GM23338 (cell line): ENCODE results near the gene KRT1.

Source experiments
- POLR2AphosphoS5 ChIP-seq: IDR thresholded peaks from 2 replicates; pipeline ENCODE4 v1.6.1; 2016; ENCODE audit warnings: antibody characterized with exemption, low read depth
- ZNF114 ChIP-seq: fragments of 250-450 bp; sonication (Bioruptor Pico); IDR thresholded peaks from 2 replicates; pipeline ENCODE4 v1.5.0; 2020; ENCODE audit warnings: mild to moderate bottlenecking, moderate library complexity
- TF ChIP-seq, protein P1 (sequence below): fragments of 250-450 bp; sonication (Bioruptor Pico); IDR thresholded peaks from 2 replicates; pipeline ENCODE4 v1.5.0; 2020; ENCODE audit warnings: mild to moderate bottlenecking, moderate library complexity
- TF ChIP-seq, protein P2 (sequence below), 2 experiments: fragments of 200-600 bp in 1 of 2; sonication (generic) in 1 of 2; conservative IDR thresholded peaks; 2 replicates each; pipeline versions ENCODE4 v1.5.1 to v1.6.1; 2016 to 2017; ENCODE audit warnings: antibody characterized with exemption in 2 of 2, low read depth in 2 of 2, mild to moderate bottlenecking in 2 of 2, moderate library complexity in 1 of 2
- TF ChIP-seq, protein P3 (sequence below): IDR thresholded peaks from one replicate; pipeline ENCODE4 v1.6.1; 2018; ENCODE audit warnings: antibody characterized with exemption; ENCODE audit not compliant: unreplicated experiment
- TF ChIP-seq, protein P4 (sequence below): IDR thresholded peaks from 2 replicates; pipeline ENCODE4 v1.6.1; 2016; ENCODE audit warnings: antibody characterized with exemption

DNA sequence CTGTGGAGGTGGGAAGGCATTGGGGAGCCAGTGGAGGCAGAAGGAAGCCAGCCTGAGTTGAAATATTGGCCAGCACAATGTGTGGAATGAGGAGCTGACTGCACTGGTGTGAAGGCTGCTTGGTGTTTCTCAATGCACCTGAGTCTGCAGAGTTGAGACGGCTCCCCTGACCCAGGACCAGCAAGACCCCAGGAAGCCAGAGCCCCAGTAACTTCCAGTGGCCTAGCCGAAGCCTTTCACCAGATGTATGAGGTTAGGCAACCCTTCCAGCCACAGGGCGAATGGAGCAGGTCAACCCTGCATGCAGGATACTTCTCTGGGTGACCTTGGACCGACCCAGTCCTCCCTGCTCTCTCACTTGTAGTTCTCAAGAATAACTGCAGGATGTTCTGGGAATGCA is 48.9 kb downstream of the KRT1 start:
- TF ChIP-seq, protein P1, sequence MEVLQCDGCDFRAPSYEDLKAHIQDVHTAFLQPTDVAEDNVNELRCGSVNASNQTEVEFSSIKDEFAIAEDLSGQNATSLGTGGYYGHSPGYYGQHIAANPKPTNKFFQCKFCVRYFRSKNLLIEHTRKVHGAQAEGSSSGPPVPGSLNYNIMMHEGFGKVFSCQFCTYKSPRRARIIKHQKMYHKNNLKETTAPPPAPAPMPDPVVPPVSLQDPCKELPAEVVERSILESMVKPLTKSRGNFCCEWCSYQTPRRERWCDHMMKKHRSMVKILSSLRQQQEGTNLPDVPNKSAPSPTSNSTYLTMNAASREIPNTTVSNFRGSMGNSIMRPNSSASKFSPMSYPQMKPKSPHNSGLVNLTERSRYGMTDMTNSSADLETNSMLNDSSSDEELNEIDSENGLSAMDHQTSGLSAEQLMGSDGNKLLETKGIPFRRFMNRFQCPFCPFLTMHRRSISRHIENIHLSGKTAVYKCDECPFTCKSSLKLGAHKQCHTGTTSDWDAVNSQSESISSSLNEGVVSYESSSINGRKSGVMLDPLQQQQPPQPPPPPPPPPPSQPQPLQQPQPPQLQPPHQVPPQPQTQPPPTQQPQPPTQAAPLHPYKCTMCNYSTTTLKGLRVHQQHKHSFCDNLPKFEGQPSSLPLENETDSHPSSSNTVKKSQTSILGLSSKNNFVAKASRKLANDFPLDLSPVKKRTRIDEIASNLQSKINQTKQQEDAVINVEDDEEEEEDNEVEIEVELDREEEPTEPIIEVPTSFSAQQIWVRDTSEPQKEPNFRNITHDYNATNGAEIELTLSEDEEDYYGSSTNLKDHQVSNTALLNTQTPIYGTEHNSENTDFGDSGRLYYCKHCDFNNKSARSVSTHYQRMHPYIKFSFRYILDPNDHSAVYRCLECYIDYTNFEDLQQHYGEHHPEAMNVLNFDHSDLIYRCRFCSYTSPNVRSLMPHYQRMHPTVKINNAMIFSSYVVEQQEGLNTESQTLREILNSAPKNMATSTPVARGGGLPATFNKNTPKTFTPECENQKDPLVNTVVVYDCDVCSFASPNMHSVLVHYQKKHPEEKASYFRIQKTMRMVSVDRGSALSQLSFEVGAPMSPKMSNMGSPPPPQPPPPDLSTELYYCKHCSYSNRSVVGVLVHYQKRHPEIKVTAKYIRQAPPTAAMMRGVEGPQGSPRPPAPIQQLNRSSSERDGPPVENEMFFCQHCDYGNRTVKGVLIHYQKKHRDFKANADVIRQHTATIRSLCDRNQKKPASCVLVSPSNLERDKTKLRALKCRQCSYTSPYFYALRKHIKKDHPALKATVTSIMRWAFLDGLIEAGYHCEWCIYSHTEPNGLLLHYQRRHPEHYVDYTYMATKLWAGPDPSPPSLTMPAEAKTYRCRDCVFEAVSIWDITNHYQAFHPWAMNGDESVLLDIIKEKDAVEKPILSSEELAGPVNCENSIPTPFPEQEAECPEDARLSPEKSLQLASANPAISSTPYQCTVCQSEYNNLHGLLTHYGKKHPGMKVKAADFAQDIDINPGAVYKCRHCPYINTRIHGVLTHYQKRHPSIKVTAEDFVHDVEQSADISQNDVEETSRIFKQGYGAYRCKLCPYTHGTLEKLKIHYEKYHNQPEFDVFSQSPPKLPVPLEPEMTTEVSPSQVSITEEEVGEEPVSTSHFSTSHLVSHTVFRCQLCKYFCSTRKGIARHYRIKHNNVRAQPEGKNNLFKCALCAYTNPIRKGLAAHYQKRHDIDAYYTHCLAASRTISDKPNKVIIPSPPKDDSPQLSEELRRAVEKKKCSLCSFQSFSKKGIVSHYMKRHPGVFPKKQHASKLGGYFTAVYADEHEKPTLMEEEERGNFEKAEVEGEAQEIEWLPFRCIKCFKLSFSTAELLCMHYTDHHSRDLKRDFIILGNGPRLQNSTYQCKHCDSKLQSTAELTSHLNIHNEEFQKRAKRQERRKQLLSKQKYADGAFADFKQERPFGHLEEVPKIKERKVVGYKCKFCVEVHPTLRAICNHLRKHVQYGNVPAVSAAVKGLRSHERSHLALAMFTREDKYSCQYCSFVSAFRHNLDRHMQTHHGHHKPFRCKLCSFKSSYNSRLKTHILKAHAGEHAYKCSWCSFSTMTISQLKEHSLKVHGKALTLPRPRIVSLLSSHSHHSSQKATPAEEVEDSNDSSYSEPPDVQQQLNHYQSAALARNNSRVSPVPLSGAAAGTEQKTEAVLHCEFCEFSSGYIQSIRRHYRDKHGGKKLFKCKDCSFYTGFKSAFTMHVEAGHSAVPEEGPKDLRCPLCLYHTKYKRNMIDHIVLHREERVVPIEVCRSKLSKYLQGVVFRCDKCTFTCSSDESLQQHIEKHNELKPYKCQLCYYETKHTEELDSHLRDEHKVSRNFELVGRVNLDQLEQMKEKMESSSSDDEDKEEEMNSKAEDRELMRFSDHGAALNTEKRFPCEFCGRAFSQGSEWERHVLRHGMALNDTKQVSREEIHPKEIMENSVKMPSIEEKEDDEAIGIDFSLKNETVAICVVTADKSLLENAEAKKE = no peak
- TF ChIP-seq POLR2AphosphoS5 (no peak), ZNF114 (no peak)
- TF ChIP-seq, protein P2, sequence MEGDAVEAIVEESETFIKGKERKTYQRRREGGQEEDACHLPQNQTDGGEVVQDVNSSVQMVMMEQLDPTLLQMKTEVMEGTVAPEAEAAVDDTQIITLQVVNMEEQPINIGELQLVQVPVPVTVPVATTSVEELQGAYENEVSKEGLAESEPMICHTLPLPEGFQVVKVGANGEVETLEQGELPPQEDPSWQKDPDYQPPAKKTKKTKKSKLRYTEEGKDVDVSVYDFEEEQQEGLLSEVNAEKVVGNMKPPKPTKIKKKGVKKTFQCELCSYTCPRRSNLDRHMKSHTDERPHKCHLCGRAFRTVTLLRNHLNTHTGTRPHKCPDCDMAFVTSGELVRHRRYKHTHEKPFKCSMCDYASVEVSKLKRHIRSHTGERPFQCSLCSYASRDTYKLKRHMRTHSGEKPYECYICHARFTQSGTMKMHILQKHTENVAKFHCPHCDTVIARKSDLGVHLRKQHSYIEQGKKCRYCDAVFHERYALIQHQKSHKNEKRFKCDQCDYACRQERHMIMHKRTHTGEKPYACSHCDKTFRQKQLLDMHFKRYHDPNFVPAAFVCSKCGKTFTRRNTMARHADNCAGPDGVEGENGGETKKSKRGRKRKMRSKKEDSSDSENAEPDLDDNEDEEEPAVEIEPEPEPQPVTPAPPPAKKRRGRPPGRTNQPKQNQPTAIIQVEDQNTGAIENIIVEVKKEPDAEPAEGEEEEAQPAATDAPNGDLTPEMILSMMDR (conservative IDR thresholded peaks at IDR 0.05; ENCODE audit: low read depth in 2 of 2) = no peak
- TF ChIP-seq, protein P3, sequence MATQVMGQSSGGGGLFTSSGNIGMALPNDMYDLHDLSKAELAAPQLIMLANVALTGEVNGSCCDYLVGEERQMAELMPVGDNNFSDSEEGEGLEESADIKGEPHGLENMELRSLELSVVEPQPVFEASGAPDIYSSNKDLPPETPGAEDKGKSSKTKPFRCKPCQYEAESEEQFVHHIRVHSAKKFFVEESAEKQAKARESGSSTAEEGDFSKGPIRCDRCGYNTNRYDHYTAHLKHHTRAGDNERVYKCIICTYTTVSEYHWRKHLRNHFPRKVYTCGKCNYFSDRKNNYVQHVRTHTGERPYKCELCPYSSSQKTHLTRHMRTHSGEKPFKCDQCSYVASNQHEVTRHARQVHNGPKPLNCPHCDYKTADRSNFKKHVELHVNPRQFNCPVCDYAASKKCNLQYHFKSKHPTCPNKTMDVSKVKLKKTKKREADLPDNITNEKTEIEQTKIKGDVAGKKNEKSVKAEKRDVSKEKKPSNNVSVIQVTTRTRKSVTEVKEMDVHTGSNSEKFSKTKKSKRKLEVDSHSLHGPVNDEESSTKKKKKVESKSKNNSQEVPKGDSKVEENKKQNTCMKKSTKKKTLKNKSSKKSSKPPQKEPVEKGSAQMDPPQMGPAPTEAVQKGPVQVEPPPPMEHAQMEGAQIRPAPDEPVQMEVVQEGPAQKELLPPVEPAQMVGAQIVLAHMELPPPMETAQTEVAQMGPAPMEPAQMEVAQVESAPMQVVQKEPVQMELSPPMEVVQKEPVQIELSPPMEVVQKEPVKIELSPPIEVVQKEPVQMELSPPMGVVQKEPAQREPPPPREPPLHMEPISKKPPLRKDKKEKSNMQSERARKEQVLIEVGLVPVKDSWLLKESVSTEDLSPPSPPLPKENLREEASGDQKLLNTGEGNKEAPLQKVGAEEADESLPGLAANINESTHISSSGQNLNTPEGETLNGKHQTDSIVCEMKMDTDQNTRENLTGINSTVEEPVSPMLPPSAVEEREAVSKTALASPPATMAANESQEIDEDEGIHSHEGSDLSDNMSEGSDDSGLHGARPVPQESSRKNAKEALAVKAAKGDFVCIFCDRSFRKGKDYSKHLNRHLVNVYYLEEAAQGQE = no peak
- TF ChIP-seq, protein P4, sequence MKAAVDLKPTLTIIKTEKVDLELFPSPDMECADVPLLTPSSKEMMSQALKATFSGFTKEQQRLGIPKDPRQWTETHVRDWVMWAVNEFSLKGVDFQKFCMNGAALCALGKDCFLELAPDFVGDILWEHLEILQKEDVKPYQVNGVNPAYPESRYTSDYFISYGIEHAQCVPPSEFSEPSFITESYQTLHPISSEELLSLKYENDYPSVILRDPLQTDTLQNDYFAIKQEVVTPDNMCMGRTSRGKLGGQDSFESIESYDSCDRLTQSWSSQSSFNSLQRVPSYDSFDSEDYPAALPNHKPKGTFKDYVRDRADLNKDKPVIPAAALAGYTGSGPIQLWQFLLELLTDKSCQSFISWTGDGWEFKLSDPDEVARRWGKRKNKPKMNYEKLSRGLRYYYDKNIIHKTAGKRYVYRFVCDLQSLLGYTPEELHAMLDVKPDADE = no peak
